T47D (cell line): ENCODE data around the gene HDAC3.
A peak's percentile ranks its signal among the peaks of the same experiment; 100 is the strongest.

Experiments
- DNase-seq, 2 experiments: peaks; one replicate each; pipeline versions ENCODE4 v3.0.0 to v3.0.0-alpha.2; 2011 to 2012; ENCODE audit warnings: low read depth in 1 of 2, low spot score in 1 of 2
- JUND ChIP-seq: IDR thresholded peaks from 2 replicates; pipeline ENCODE4 v1.6.1; 2012; ENCODE audit warnings: low read depth
- in situ Hi-C: cut with HindIII; loops from 2 replicates; pipeline ENCODE4 v1.10.0; 2016; ENCODE audit warnings: low sequenced_read_pairs, low pct_unique_long_range_greater_than_20kb

The HDAC3 gene

DNA sequence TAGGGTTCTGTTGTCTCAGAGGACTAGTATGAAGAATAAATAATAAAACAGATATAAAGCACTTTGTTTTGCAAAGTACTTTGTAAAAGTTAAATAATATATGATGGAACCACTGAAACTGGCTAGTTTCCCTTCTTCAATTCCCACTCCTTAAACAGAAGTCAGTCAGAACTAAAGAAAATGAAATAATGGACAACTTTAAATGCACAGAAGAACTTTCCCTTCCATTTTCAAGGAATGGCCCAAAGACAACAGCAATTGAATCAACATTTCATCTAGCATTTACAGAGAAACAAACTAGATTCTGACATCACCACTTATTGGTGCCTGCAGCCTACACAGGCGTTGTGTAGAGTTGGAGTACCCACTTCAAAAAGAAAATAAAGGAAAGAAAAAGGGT is 34.0 kb downstream of the HDAC3 start:
- in situ Hi-C loops = no loop called here
- DNase-seq = no peak
- no peak for TF ChIP-seq JUND

GRCh38 chr5:141598391-141599345 is 38.0 kb downstream of the HDAC3 start:
- DNase-seq = no peak
- in situ Hi-C loops = no loop called here
- TF ChIP-seq JUND = no peak

- TF ChIP-seq JUND = no peak
- no peak for DNase-seq
- in situ Hi-C loops = no loop called here
Measured at GRCh38 chr5:141597814-141598213, 38.8 kb downstream of the HDAC3 start.

- in situ Hi-C loops = no loop called here
- DNase-seq = peak in 1 of 2 experiments; percentile 35
- no peak for TF ChIP-seq JUND
Measured at GRCh38 chr5:141597394-141597793, 39.3 kb downstream of the HDAC3 start.

GRCh38 chr5:141596867-141597266 is 39.8 kb downstream of the HDAC3 start:
- no peak for DNase-seq
- in situ Hi-C loops = no loop called here
- TF ChIP-seq JUND = no peak

- no peak for DNase-seq
- TF ChIP-seq JUND = no peak
- in situ Hi-C loops = no loop called here
Measured at GRCh38 chr5:141590127-141590526, 46.5 kb downstream of the HDAC3 start.

- DNase-seq = no peak
- in situ Hi-C loops = no loop called here
Measured at GRCh38 chr5:141586246-141586645, 50.4 kb downstream of the HDAC3 start.

DNA sequence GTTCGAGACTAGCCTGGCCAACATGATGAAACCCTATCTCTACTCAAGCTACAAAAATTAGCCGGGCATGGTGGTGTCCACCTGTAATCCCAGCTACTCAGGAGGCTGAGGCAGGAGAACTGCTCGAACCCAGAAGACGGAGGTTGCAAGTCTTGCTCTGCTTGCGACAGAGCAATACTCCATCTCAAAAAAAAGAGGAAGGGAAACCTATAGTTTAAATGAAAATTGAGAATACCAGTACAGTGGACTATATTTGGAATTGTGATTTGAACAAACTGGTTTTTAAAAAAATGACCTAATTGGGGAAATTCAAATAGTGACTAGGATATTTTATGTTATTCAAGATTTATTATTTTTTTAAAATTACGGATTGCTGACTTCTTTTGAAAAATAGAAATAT is 51.1 kb downstream of the HDAC3 start:
- no peak for DNase-seq
- TF ChIP-seq JUND = no peak
- in situ Hi-C loops = no loop called here

More at GRCh38 chr5:141586246-141586645, 50.4 kb downstream of the HDAC3 start:
- no peak for TF ChIP-seq JUND

- in situ Hi-C loops = no loop called here
- no peak for TF ChIP-seq JUND
- DNase-seq = no peak
Measured at GRCh38 chr5:141574122-141574510, 62.5 kb downstream of the HDAC3 start.

DNA sequence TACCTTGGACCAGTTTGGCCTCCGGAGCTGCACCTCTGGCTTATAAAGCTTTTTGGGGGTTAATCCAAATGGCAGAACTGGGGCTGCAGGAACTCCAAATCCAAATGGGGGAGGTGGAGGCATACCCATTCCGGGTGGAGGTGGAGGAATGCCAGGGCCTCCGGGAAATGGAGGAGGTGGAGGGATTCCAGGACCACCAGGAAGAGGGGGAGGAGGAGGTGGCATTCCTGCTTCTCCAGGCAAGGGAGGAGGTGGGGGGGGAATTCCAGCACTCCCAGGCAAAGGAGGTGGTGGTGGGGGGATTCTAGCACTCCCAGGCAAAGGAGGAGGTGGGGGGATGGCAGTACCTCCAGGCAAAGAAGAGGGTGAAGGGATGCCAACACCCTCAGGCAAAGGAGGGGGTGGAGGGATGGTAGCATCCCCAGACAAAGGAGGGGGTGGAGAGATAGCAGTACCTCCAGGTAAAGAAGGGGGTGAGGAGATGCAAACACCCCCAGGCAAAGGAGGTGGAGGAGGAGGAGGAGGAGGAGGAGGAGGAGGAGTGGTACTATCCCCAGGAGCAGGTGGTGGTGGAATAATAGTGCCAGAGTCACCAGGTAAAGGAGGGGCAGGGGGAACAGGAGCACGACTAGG is 63.0 kb downstream of the HDAC3 start:
- in situ Hi-C loops = no loop called here
- no peak for TF ChIP-seq JUND
- DNase-seq = no peak
